Stomach (tissue), 4 donors: ENCODE data around the gene ADAMTSL3.

Experiments
- POLR2A ChIP-seq, 4 donors: fragments of 450-650 bp; IDR thresholded peaks; one replicate each; pipeline ENCODE4 v1.6.1; 2016; ENCODE audit warnings: antibody characterized with exemption in 4 of 4, control low read depth in 2 of 4, mild to moderate bottlenecking in 1 of 4, moderate library complexity in 1 of 4
- POLR2AphosphoS5 ChIP-seq, 3 donors: sonication (generic); formaldehyde crosslinking; IDR thresholded peaks; one replicate each; pipeline ENCODE4 v1.6.1; 2016; ENCODE audit warnings: antibody characterized with exemption in 3 of 3
- TF ChIP-seq, protein P1 (sequence below), 7 experiments: fragments of 450-650 bp in 4 of 7; fragments of 200-600 bp in 3 of 7; sonication (generic) in 3 of 7; IDR thresholded peaks; one replicate each; pipeline ENCODE4 v1.5.1; 2016 to 2019; ENCODE audit warnings: antibody characterized with exemption in 7 of 7, control low read depth in 2 of 7, mild to moderate bottlenecking in 1 of 7

- TF ChIP-seq, protein P1, sequence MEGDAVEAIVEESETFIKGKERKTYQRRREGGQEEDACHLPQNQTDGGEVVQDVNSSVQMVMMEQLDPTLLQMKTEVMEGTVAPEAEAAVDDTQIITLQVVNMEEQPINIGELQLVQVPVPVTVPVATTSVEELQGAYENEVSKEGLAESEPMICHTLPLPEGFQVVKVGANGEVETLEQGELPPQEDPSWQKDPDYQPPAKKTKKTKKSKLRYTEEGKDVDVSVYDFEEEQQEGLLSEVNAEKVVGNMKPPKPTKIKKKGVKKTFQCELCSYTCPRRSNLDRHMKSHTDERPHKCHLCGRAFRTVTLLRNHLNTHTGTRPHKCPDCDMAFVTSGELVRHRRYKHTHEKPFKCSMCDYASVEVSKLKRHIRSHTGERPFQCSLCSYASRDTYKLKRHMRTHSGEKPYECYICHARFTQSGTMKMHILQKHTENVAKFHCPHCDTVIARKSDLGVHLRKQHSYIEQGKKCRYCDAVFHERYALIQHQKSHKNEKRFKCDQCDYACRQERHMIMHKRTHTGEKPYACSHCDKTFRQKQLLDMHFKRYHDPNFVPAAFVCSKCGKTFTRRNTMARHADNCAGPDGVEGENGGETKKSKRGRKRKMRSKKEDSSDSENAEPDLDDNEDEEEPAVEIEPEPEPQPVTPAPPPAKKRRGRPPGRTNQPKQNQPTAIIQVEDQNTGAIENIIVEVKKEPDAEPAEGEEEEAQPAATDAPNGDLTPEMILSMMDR (IDR thresholded peaks at IDR 0.05): no peak
- no peak for TF ChIP-seq POLR2A (IDR thresholded peaks at IDR 0.05)
- TF ChIP-seq POLR2AphosphoS5 (IDR thresholded peaks at IDR 0.05): no peak
Measured at GRCh38 chr15:83762367-83762766, 108.4 kb downstream of the ADAMTSL3 start.
